ENCODE data around the gene PAPLN.

GRCh38 chr14:73266317-73266716 lies 29.0 kb downstream of the PAPLN start:
- TF ChIP-seq RAD21 (IDR thresholded peaks at IDR 0.05) = no peak
- TF ChIP-seq CTCF (IDR thresholded peaks at IDR 0.05; ENCODE audit: low read depth, low read length, missing input control) = no peak
- no peak for TF ChIP-seq REST (IDR thresholded peaks at IDR 0.05)
- no peak for TF ChIP-seq TAF1 (conservative IDR thresholded peaks at IDR 0.05)
- TF ChIP-seq ATF3 (IDR thresholded peaks at IDR 0.05) = no peak
- no peak for TF ChIP-seq MAX (IDR thresholded peaks at IDR 0.05)
- TF ChIP-seq JUND (IDR thresholded peaks at IDR 0.05) = no peak
- no peak for TF ChIP-seq SP1 (IDR thresholded peaks at IDR 0.05)
- no peak for TF ChIP-seq YY1 (IDR thresholded peaks at IDR 0.05)
- no peak for TF ChIP-seq GABPA (IDR thresholded peaks at IDR 0.05 in 1 of 2, conservative IDR thresholded peaks at IDR 0.05 in 1 of 2)
- no peak for TF ChIP-seq ZBTB33 (IDR thresholded peaks at IDR 0.05)
- no peak for TF ChIP-seq NR2F2 (IDR thresholded peaks at IDR 0.05)
- no peak for TF ChIP-seq RXRA (IDR thresholded peaks at IDR 0.05)

Measured in liver (tissue), 3 donors.